Left kidney (tissue), 1 donor: ENCODE results near the gene SLC23A3. TPM values are rescaled to one million over a fixed set of nuclear protein-coding genes. Genes with fewer than 3 reads are reported as not detected.

ENCODE experiments used
- polyA plus RNA-seq: library from polyadenylated mRNA; unstranded; fragments of 120-200 nt; gene quantifications from one replicate; pipeline ENCODE4 v1.2.1, GENCODE V29; 2013; ENCODE audit not compliant: insufficient read length

The SLC23A3 gene
- polyA plus RNA-seq, 1 donor: 22.3 TPM

Other genes with a start within 250 kb of the SLC23A3 start
- gene CDK5R2, start 210.4 kb downstream of the SLC23A3 start, polyA plus RNA-seq: not detected
- not detected for gene FEV, start 184.8 kb downstream of the SLC23A3 start, polyA plus RNA-seq
- not detected for gene CRYBA2, start 176.6 kb downstream of the SLC23A3 start, polyA plus RNA-seq
- gene CFAP65, start 128.5 kb downstream of the SLC23A3 start, polyA plus RNA-seq: 0.28 TPM
- 1.7 TPM for gene IHH, start 109.1 kb downstream of the SLC23A3 start, polyA plus RNA-seq
- 22.2 TPM for gene NHEJ1, start 9.2 kb downstream of the SLC23A3 start, polyA plus RNA-seq
- gene CNPPD1, start 6.9 kb upstream of the SLC23A3 start, polyA plus RNA-seq: 64.0 TPM
- 105 TPM for gene RETREG2, start 8.2 kb upstream of the SLC23A3 start, polyA plus RNA-seq
- 39.5 TPM for gene ZFAND2B, start 36.8 kb upstream of the SLC23A3 start, polyA plus RNA-seq
- 42.6 TPM for gene ABCB6, start 48.9 kb upstream of the SLC23A3 start, polyA plus RNA-seq
- gene ATG9A, start 59.6 kb upstream of the SLC23A3 start, polyA plus RNA-seq: 49.5 TPM
- gene ANKZF1, start 59.8 kb upstream of the SLC23A3 start, polyA plus RNA-seq: 73.1 TPM
- 28.7 TPM for gene GLB1L, start 75.4 kb upstream of the SLC23A3 start, polyA plus RNA-seq
- gene STK16, start 75.5 kb upstream of the SLC23A3 start, polyA plus RNA-seq: 34.9 TPM
- 0.75 TPM for gene TUBA4B, start 83.2 kb upstream of the SLC23A3 start, polyA plus RNA-seq
- gene TUBA4A, start 83.9 kb upstream of the SLC23A3 start, polyA plus RNA-seq: 25.2 TPM
- 62.9 TPM for gene DNAJB2, start 109.3 kb upstream of the SLC23A3 start, polyA plus RNA-seq
- gene PTPRN, start 139.4 kb upstream of the SLC23A3 start, polyA plus RNA-seq: 0.27 TPM
- not detected for gene RESP18, start 162.7 kb upstream of the SLC23A3 start, polyA plus RNA-seq
- 60.2 TPM for gene DNPEP, start 217.9 kb upstream of the SLC23A3 start, polyA plus RNA-seq
- 5.9 TPM for gene DES, start 248.3 kb upstream of the SLC23A3 start, polyA plus RNA-seq